Neuronal stem cell (in vitro differentiated cells): ENCODE data around the gene PBRM1.
"Not testable (repeated sequence)": the region's sequence is repeated elsewhere in the genome, so short reads cannot be mapped to it uniquely, and the experiment has no call there.

ENCODE experiments used
- DNase-seq: peaks from one replicate; pipeline ENCODE4 v3.0.0-alpha.2; 2013; ENCODE audit warnings: low spot score
- H2AFZ ChIP-seq: one replicate; pipeline ENCODE4 v1.6.1; 2013; ENCODE audit warnings: mild to moderate bottlenecking, low read length, inconsistent platforms
- H2AK5ac ChIP-seq: 2 replicates; pipeline ENCODE4 v1.6.1; 2013; ENCODE audit warnings: low read depth, mild to moderate bottlenecking, inconsistent platforms, low read length, moderate library complexity, mixed read lengths
- H2BK120ac ChIP-seq: 2 replicates; pipeline ENCODE4 v1.6.1; 2013; ENCODE audit warnings: low read depth, mild to moderate bottlenecking, inconsistent platforms, low read length, moderate library complexity, mixed read lengths
- H2BK12ac ChIP-seq: one replicate; pipeline ENCODE4 v1.6.1; 2013; ENCODE audit warnings: low read length, inconsistent platforms
- H2BK15ac ChIP-seq: 2 replicates; pipeline ENCODE4 v1.6.1; 2013; ENCODE audit warnings: mild to moderate bottlenecking, low read length, inconsistent platforms, mixed read lengths
- H2BK5ac ChIP-seq: one replicate; pipeline ENCODE4 v1.6.1; 2013; ENCODE audit warnings: inconsistent platforms, mild to moderate bottlenecking, low read length, moderate library complexity
- H3K14ac ChIP-seq: one replicate; pipeline ENCODE4 v1.6.1; 2013; ENCODE audit warnings: low read length, inconsistent platforms
- H3K18ac ChIP-seq: 2 replicates; pipeline ENCODE4 v1.6.1; 2013; ENCODE audit warnings: low read length, inconsistent platforms
- H3K23ac ChIP-seq: 2 replicates; pipeline ENCODE4 v1.6.1; 2013; ENCODE audit warnings: low read depth, mild to moderate bottlenecking, mixed read lengths, low read length, inconsistent platforms; ENCODE audit not compliant: poor library complexity
- H3K27ac ChIP-seq: replicated peaks from 3 replicates; pipeline ENCODE4 v1.5.1; 2013; ENCODE audit warnings: low read length, inconsistent platforms
- H3K27me3 ChIP-seq, 3 experiments: 2 replicates each; pipeline ENCODE4 v1.6.1; 2013; ENCODE audit warnings: low read length in 3 of 3, mild to moderate bottlenecking in 2 of 3, inconsistent platforms in 1 of 3, low read depth in 1 of 3, mixed read lengths in 1 of 3, moderate library complexity in 1 of 3; ENCODE audit not compliant: control insufficient read depth in 3 of 3, insufficient read depth in 3 of 3
- H3K36me3 ChIP-seq, 2 donors: replicated peaks in 1 of 2; 2 replicates each; pipeline ENCODE4 v1.6.1; 2013; ENCODE audit warnings: low read length in 2 of 2; ENCODE audit not compliant: control insufficient read depth in 2 of 2, insufficient read depth in 2 of 2
- H3K4ac ChIP-seq: 2 replicates; pipeline ENCODE4 v1.6.1; 2013; ENCODE audit warnings: inconsistent platforms, mild to moderate bottlenecking, low read length, moderate library complexity
- H3K4me1 ChIP-seq, 2 donors: 1 replicate in 1 of 2; 2 replicates in 1 of 2; pipeline ENCODE4 v1.6.1; 2013; ENCODE audit warnings: low read length in 2 of 2, low read depth in 1 of 2; ENCODE audit not compliant: control insufficient read depth in 2 of 2, insufficient read depth in 1 of 2
- H3K4me2 ChIP-seq: one replicate; pipeline ENCODE4 v1.6.1; 2013; ENCODE audit warnings: mild to moderate bottlenecking, low read length, inconsistent platforms; ENCODE audit not compliant: insufficient read depth, poor library complexity, severe bottlenecking
- H3K4me3 ChIP-seq, 2 donors: 2 replicates each; pipeline ENCODE4 v1.5.1; 2013; ENCODE audit warnings: low read length in 2 of 2, mild to moderate bottlenecking in 2 of 2, inconsistent platforms in 1 of 2, moderate library complexity in 1 of 2
- H3K79me1 ChIP-seq: one replicate; pipeline ENCODE4 v1.6.1; 2013; ENCODE audit warnings: low read depth, mild to moderate bottlenecking, inconsistent platforms, low read length, moderate library complexity
- H3K9ac ChIP-seq: one replicate; pipeline ENCODE4 v1.6.1; 2013; ENCODE audit warnings: mild to moderate bottlenecking, low read depth, low read length, inconsistent platforms; ENCODE audit not compliant: poor library complexity
- H3K9me3 ChIP-seq, 2 donors: replicated peaks in 1 of 2; 2 replicates each; pipeline versions ENCODE3 to v1.6.1; 2013; ENCODE audit warnings: low read length in 2 of 2, mild to moderate bottlenecking in 2 of 2, inconsistent platforms in 1 of 2, low read depth in 1 of 2, mixed read lengths in 1 of 2, moderate library complexity in 1 of 2; ENCODE audit not compliant: control insufficient read depth in 2 of 2, insufficient read depth in 1 of 2
- H4K8ac ChIP-seq: one replicate; pipeline ENCODE4 v1.6.1; 2013; ENCODE audit warnings: low read depth, mild to moderate bottlenecking, inconsistent platforms, low read length, moderate library complexity
- H4K91ac ChIP-seq: one replicate; pipeline ENCODE4 v1.6.1; 2013; ENCODE audit warnings: low read length, low read depth, mild to moderate bottlenecking, inconsistent platforms; ENCODE audit not compliant: poor library complexity
- WGBS, 2 donors: extraction: QIAGEN DNeasy Blood & Tissue Kit; methylation state at CpG; one replicate each; pipeline ENCODE4 v1.1.7; 2013; ENCODE audit warnings: missing lambda C conversion rate in 2 of 2, mixed read lengths in 1 of 2; ENCODE audit not compliant: insufficient read length in 2 of 2, insufficient replicate concordance in 1 of 2; ENCODE audit errors: extremely low coverage in 2 of 2; 5-methylcytosine and 5-hydroxymethylcytosine counted together

Gene PBRM1

GRCh38 chr3:52679199-52679538, 6.5 kb downstream of the PBRM1 start:
- Histone ChIP-seq H3K27me3 (no peaks in the 10 kb centered on the region), H3K4me2 (no peak overlapping the region), H3K18ac (no peak overlapping the region), H2BK12ac (no peak overlapping the region), H2AFZ (no peak overlapping the region), H4K91ac (no peak overlapping the region), H2BK15ac (no peak overlapping the region), H3K4me3 (no peak overlapping the region), H3K9me3 (no peaks in the 10 kb centered on the region), H3K79me1 (peaks cover 2% of the 10 kb centered on the region), H2AK5ac (no peak overlapping the region), H3K23ac (no peak overlapping the region), H3K27ac (no peak overlapping the region), H4K8ac (no peak overlapping the region), H3K14ac (no peak overlapping the region), H3K4ac (no peak overlapping the region), H3K9ac (no peak overlapping the region), H2BK120ac (no peak overlapping the region), H3K36me3 (peaks cover 17 to 83% of the 10 kb centered on the region in 2 donors), H3K4me1 (peaks cover 0 to 14% of the 10 kb centered on the region in 2 donors), H2BK5ac (no peak overlapping the region)
- no CpG with 5 or more reads among the region's 3 CpGs for WGBS, 2 donors
- DNase-seq = no peak

DNA sequence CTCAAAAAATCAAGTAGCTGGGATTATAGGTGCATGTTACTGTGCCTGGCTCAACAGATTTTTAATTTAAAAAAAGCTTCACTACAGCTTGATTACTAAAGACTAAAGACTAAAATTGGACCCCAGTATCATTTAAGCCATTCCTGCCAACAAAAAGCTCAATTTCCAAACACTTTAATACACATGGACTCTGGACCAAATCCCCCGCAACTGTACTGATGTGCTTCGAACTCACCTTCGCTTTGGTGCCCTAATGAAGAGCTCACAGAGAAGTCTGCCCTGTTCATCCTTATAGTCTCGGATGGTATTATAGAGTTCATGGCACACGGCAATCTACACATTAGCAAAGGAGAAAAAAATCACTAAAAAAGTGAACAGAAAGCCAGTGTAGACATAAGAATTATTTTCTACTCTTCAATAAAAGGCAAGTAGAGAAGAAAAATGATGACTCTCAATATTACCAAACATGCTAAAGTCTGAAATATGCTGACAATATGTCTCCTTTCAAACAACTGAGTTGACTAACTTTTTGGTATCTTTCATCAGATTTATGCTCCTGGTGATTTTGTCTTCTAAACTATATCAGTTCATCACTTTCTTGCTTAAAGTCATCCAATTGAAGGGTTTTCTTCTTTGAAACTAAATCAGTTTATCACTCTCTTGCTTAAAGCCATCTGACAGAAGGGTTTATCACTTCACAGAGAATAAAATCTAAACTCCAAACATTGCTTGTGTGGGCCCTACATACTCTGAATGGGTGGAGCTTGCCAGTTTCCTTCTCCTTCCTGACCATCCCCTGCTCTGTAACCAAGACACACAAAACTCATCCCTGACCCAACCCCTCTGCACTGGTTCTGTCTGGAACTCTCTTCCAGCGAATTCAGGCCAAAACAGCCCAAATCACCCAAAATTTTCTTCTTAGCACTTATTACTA, 7.2 kb downstream of the PBRM1 start:
- H3K18ac ChIP-seq = no peak overlapping the region
- H3K23ac ChIP-seq = no peak overlapping the region
- H3K4me2 ChIP-seq = no peak overlapping the region
- no peak overlapping the region for H2BK15ac ChIP-seq
- peaks cover 17 to 83% of the 10 kb centered on the region in 2 donors for H3K36me3 ChIP-seq
- peaks cover 0 to 12% of the 10 kb centered on the region in 2 donors for H3K4me1 ChIP-seq
- no peak overlapping the region for H2BK12ac ChIP-seq
- H3K27ac ChIP-seq = no peak overlapping the region
- H2BK120ac ChIP-seq = no peak overlapping the region
- no peak overlapping the region for H2BK5ac ChIP-seq
- WGBS, 2 donors = no CpG with 5 or more reads among the region's 6 CpGs
- no peak overlapping the region for H2AK5ac ChIP-seq
- no peak overlapping the region for H4K91ac ChIP-seq
- H3K27me3 ChIP-seq = no peaks in the 10 kb centered on the region
- no peak overlapping the region for H2AFZ ChIP-seq
- H3K9ac ChIP-seq = no peak overlapping the region
- H3K79me1 ChIP-seq = peaks cover 2% of the 10 kb centered on the region
- H3K4ac ChIP-seq = no peak overlapping the region
- H3K9me3 ChIP-seq = no peaks in the 10 kb centered on the region
- no peak overlapping the region for H3K4me3 ChIP-seq
- no peak overlapping the region for H3K14ac ChIP-seq
- no peak for DNase-seq
- H4K8ac ChIP-seq = no peak overlapping the region

DNA sequence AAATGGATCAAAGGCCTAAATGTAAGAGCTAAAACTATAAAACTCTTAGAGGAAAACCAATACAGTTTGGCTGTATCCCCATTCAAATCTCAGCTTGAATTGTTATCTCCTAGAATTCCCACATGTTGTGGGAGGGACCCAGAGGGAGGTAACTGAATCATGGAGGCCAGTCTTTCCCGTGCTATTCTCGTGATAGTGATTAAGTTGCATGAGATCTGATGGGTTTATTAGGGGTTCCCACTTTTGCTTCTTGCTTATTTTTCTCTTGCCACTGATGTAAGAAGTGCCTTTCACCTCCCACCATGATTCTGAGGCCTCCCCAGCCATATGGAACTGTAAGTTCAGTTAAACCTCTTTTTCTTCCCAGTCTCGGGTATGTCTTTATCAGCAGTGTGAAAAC, 9.5 kb downstream of the PBRM1 start:
- H2BK5ac ChIP-seq, H3K4me1 ChIP-seq, H3K23ac ChIP-seq, H2AFZ ChIP-seq, H3K14ac ChIP-seq, H3K4me3 ChIP-seq, H3K9ac ChIP-seq, H2AK5ac ChIP-seq, H3K4ac ChIP-seq, H3K4me2 ChIP-seq, H3K9me3 ChIP-seq, H4K91ac ChIP-seq, H2BK15ac ChIP-seq, H4K8ac ChIP-seq, DNase-seq, H2BK12ac ChIP-seq, H3K79me1 ChIP-seq, H2BK120ac ChIP-seq, H3K27ac ChIP-seq, H3K18ac ChIP-seq, H3K27me3 ChIP-seq: not testable (repeated sequence)
- WGBS, 2 donors = no CpG with 5 or more reads among the region's 3 CpGs
- peaks cover 22 to 91% of the 10 kb centered on the region in 2 donors for H3K36me3 ChIP-seq

GRCh38 chr3:52671676-52672075, 14.0 kb downstream of the PBRM1 start:
- no peak for DNase-seq
- H3K36me3 ChIP-seq = peaks cover 14 to 90% of the 10 kb centered on the region in 2 donors
- no CpG with 5 or more reads among the region's 1 CpG for WGBS, 2 donors

More at GRCh38 chr3:52671676-52672075, 14.0 kb downstream of the PBRM1 start:
- H3K4me3 ChIP-seq = no peak overlapping the region
- no peak overlapping the region for H2BK120ac ChIP-seq
- no peak overlapping the region for H2BK5ac ChIP-seq
- H3K18ac ChIP-seq = no peak overlapping the region
- H4K8ac ChIP-seq = no peak overlapping the region
- no peak overlapping the region for H3K14ac ChIP-seq
- H2AK5ac ChIP-seq = no peak overlapping the region
- H3K4me1 ChIP-seq = no peaks in the 10 kb centered on the region
- H3K4me2 ChIP-seq = no peak overlapping the region
- no peaks in the 10 kb centered on the region for H3K9me3 ChIP-seq
- no peak overlapping the region for H2BK15ac ChIP-seq
- no peak overlapping the region for H4K91ac ChIP-seq
- no peaks in the 10 kb centered on the region for H3K27me3 ChIP-seq
- no peak overlapping the region for H2AFZ ChIP-seq
- no peak overlapping the region for H3K9ac ChIP-seq
- H3K4ac ChIP-seq = no peak overlapping the region
- H3K23ac ChIP-seq = no peak overlapping the region
- no peak overlapping the region for H3K27ac ChIP-seq
- no peaks in the 10 kb centered on the region for H3K79me1 ChIP-seq
- H2BK12ac ChIP-seq = no peak overlapping the region
